HEK293 (cell line): ENCODE data around the gene CABS1.

Source experiments
- CTCF ChIP-seq: fragments of 450-650 bp; formaldehyde crosslinking; IDR thresholded peaks from 2 replicates; pipeline ENCODE4 v1.5.1; 2016; ENCODE audit warnings: missing biosample characterization, missing genetic modification characterization
- KLF10 ChIP-seq: fragments of 450-650 bp; IDR thresholded peaks from 2 replicates; pipeline ENCODE4 v1.5.1; 2018; ENCODE audit warnings: missing biosample characterization, mild to moderate bottlenecking, missing genetic modification characterization
- ZNF549 ChIP-seq: fragments of 450-650 bp; IDR thresholded peaks from 2 replicates; pipeline ENCODE4 v1.5.1; 2018; ENCODE audit warnings: missing biosample characterization, missing genetic modification characterization, mild to moderate bottlenecking, inconsistent platforms, moderate library complexity
- ZNF555 ChIP-seq: fragments of 450-650 bp; formaldehyde crosslinking; conservative IDR thresholded peaks from 2 replicates; pipeline ENCODE4 v1.5.1; 2017; ENCODE audit warnings: missing biosample characterization, mild to moderate bottlenecking, missing genetic modification characterization, inconsistent platforms

GRCh38 chr4:70371987-70372386, 37.2 kb downstream of the CABS1 start:
- TF ChIP-seq KLF10 (tag by site-specific recombination): no peak
- no peak for TF ChIP-seq ZNF549 (tag by site-specific recombination)
- no peak for TF ChIP-seq CTCF (tag by site-specific recombination)
- TF ChIP-seq ZNF555 (tag by site-specific recombination): no peak
